WTC11 (cell line): ENCODE data around the gene TTLL12. TPM values are rescaled to one million over a fixed set of nuclear protein-coding genes. Genes with fewer than 3 reads are reported as not detected.

Experiments
- ATF1 ChIP-seq: sonication (generic); formaldehyde crosslinking; IDR thresholded peaks from 2 replicates; pipeline ENCODE4 v1.8.1; 2023; ENCODE audit warnings: mild to moderate bottlenecking, moderate library complexity, missing genetic modification reagents
- CBFB ChIP-seq: sonication (generic); formaldehyde crosslinking; IDR thresholded peaks from 2 replicates; pipeline ENCODE4 v1.8.1; 2022; ENCODE audit warnings: mild to moderate bottlenecking, low read depth, missing genetic modification reagents
- CREB1 ChIP-seq: sonication (generic); formaldehyde crosslinking; IDR thresholded peaks from 2 replicates; pipeline ENCODE4 v1.8.0; 2023; ENCODE audit warnings: mild to moderate bottlenecking, missing genetic modification reagents
- CREM ChIP-seq: sonication (generic); formaldehyde crosslinking; IDR thresholded peaks from 2 replicates; pipeline ENCODE4 v1.8.1; 2022; ENCODE audit warnings: mild to moderate bottlenecking, missing genetic modification reagents, moderate library complexity
- EMX1 ChIP-seq: fragments of 250-450 bp; sonication (Bioruptor Pico); IDR thresholded peaks from 2 replicates; pipeline ENCODE4 v1.8.0; 2021; ENCODE audit warnings: mild to moderate bottlenecking
- ERG ChIP-seq: fragments of 250-450 bp; sonication (Bioruptor Pico); IDR thresholded peaks from 2 replicates; pipeline ENCODE4 v1.8.0; 2021; ENCODE audit warnings: mild to moderate bottlenecking
- ESRRA ChIP-seq: sonication (generic); formaldehyde crosslinking; IDR thresholded peaks from 2 replicates; pipeline ENCODE4 v1.8.1; 2022; ENCODE audit warnings: mild to moderate bottlenecking, missing genetic modification reagents, borderline replicate concordance
- ETV6 ChIP-seq: sonication (generic); formaldehyde crosslinking; IDR thresholded peaks from 2 replicates; pipeline ENCODE4 v1.8.1; 2022; ENCODE audit warnings: mild to moderate bottlenecking, missing genetic modification reagents
- GTF2I ChIP-seq: fragments of 250-450 bp; sonication (Bioruptor Pico); conservative IDR thresholded peaks from 2 replicates; pipeline ENCODE4 v1.4.0; 2021; ENCODE audit warnings: mild to moderate bottlenecking
- HMGA2 ChIP-seq: fragments of 250-450 bp; sonication (Bioruptor Pico); IDR thresholded peaks from 2 replicates; pipeline ENCODE4 v1.4.0; 2021; ENCODE audit warnings: mild to moderate bottlenecking, moderate library complexity
- IRF1 ChIP-seq: sonication (generic); formaldehyde crosslinking; IDR thresholded peaks from 2 replicates; pipeline ENCODE4 v1.8.0; 2023; ENCODE audit warnings: missing genetic modification reagents
- IRF2 ChIP-seq: sonication (generic); formaldehyde crosslinking; IDR thresholded peaks from 2 replicates; pipeline ENCODE4 v1.8.0; 2022; ENCODE audit warnings: low read depth, missing genetic modification reagents, borderline replicate concordance
- MYBL2 ChIP-seq: sonication (generic); formaldehyde crosslinking; IDR thresholded peaks from 2 replicates; pipeline ENCODE4 v1.8.1; 2023; ENCODE audit warnings: mild to moderate bottlenecking, moderate library complexity, missing genetic modification reagents
- NFATC4 ChIP-seq: fragments of 250-450 bp; sonication (Bioruptor Pico); IDR thresholded peaks from 2 replicates; pipeline ENCODE4 v1.9.0; 2021; ENCODE audit warnings: mild to moderate bottlenecking
- NFE2L1 ChIP-seq: sonication (generic); formaldehyde crosslinking; IDR thresholded peaks from 2 replicates; pipeline ENCODE4 v1.8.1; 2023; ENCODE audit warnings: missing genetic modification reagents
- NFYB ChIP-seq: sonication (generic); formaldehyde crosslinking; conservative IDR thresholded peaks from 2 replicates; pipeline ENCODE4 v1.8.0; 2022; ENCODE audit warnings: low read depth, missing genetic modification reagents
- NR2C2 ChIP-seq: sonication (generic); formaldehyde crosslinking; IDR thresholded peaks from 2 replicates; pipeline ENCODE4 v1.8.0; 2022; ENCODE audit warnings: mild to moderate bottlenecking, missing genetic modification reagents
- NR3C1 ChIP-seq: sonication (generic); formaldehyde crosslinking; conservative IDR thresholded peaks from 2 replicates; pipeline ENCODE4 v1.8.1; 2023; ENCODE audit warnings: low read depth, mild to moderate bottlenecking, missing genetic modification reagents
- OVOL2 ChIP-seq: fragments of 250-450 bp; sonication (Bioruptor Pico); IDR thresholded peaks from 2 replicates; pipeline ENCODE4 v1.9.0; 2021; ENCODE audit warnings: mild to moderate bottlenecking, borderline replicate concordance
- RELA ChIP-seq: sonication (generic); formaldehyde crosslinking; IDR thresholded peaks from 2 replicates; pipeline ENCODE4 v1.8.1; 2022; ENCODE audit warnings: missing genetic modification reagents, mild to moderate bottlenecking, borderline replicate concordance
- ZBTB21 ChIP-seq: sonication (generic); formaldehyde crosslinking; IDR thresholded peaks from 2 replicates; pipeline ENCODE4 v1.8.1; 2023; ENCODE audit warnings: mild to moderate bottlenecking, missing genetic modification reagents, borderline replicate concordance
- ZMAT4 ChIP-seq: fragments of 250-450 bp; sonication (Bioruptor Pico); IDR thresholded peaks from 2 replicates; pipeline ENCODE4 v1.9.0; 2021; ENCODE audit warnings: mild to moderate bottlenecking
- ZNF121 ChIP-seq: sonication (generic); formaldehyde crosslinking; IDR thresholded peaks from 2 replicates; pipeline ENCODE4 v1.8.0; 2023; ENCODE audit warnings: missing genetic modification reagents
- ZNF263 ChIP-seq: sonication (generic); formaldehyde crosslinking; IDR thresholded peaks from 2 replicates; pipeline ENCODE4 v1.8.1; 2022; ENCODE audit warnings: low read depth, mild to moderate bottlenecking, moderate library complexity, missing genetic modification reagents
- ZNF423 ChIP-seq: fragments of 250-450 bp; sonication (Bioruptor Pico); IDR thresholded peaks from 2 replicates; pipeline ENCODE4 v2.1.2; 2022; ENCODE audit warnings: mild to moderate bottlenecking, moderate library complexity
- ZNF425 ChIP-seq: fragments of 250-450 bp; sonication (Bioruptor Pico); conservative IDR thresholded peaks from 2 replicates; pipeline ENCODE4 v1.9.0; 2021; ENCODE audit warnings: mild to moderate bottlenecking
- total RNA-seq: library from RNA; stranded (reverse); gene quantifications from 3 replicates; pipeline ENCODE4 v1.2.3, GENCODE V29; 2021
- TF ChIP-seq, protein P1 (sequence below): sonication (generic); formaldehyde crosslinking; IDR thresholded peaks from 2 replicates; pipeline ENCODE4 v1.8.1; 2023; ENCODE audit warnings: mild to moderate bottlenecking, missing genetic modification reagents, moderate library complexity
- TF ChIP-seq, protein P2 (sequence below): sonication (generic); formaldehyde crosslinking; IDR thresholded peaks from 2 replicates; pipeline ENCODE4 v1.8.0; 2022; ENCODE audit warnings: mild to moderate bottlenecking, missing genetic modification reagents
- TF ChIP-seq, protein P3 (sequence below): sonication (generic); formaldehyde crosslinking; IDR thresholded peaks from 2 replicates; pipeline ENCODE4 v1.8.0; 2022; ENCODE audit warnings: missing genetic modification reagents

The TTLL12 gene
- total RNA-seq, 1 experiment from 2014 or later, result 134 TPM

DNA sequence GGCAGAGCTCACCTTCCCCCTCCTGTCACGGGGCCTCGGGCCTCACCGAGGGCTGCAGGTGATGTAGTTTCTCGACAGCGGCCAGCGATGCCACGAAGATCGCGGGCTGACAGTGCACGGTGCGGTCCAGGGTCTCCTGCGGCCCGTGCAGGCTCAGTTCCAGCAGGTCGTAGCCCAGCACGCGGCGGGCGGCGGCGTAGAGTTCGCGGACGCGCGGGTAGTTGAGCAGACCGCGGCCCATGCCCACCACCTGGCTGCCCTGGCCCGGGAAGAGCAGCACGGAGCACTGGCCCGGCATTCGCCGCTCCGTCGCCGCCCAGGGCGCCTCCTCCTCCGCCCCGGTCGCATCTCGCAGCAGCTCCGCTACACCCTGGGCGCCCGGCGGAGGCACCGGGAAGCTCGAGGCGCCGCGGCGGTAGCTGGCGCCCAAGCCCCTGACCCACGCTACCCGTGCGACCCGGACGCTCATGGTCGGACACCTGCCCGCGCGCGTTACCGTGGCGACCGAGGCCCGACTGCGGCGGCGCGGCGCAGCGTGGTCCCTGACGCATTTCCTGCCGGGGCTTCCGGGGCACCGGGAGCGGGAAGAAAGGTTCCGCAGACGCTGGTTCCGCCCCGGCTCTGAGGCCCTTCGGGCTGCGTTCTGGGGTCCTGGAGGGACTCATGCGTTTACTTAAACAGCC is 43.9 kb downstream of the TTLL12 start, which contains the start of gene MCAT (continued):
- TF ChIP-seq ZNF425 (CRISPR knock-in tag) (no peak), GTF2I (CRISPR knock-in tag) (no peak), NFYB (CRISPR knock-in tag) (no peak), ESRRA (no peak; the same call in 1 of the 2 replicates), NFATC4 (CRISPR knock-in tag) (no peak), NR2C2 (CRISPR knock-in tag) (0 out of 2 replicates have a peak, but pooled peaks have one; percentile 50), ZNF423 (CRISPR knock-in tag) (no peak), MYBL2 (CRISPR knock-in tag) (peak; percentile 90; the same call in 1 of the 2 replicates), ZNF263 (CRISPR knock-in tag) (no peak), RELA (CRISPR knock-in tag) (peak; percentile 47; the same call in 1 of the 2 replicates), ZBTB21 (peak; percentile 84; the same call in 1 of the 2 replicates), CREB1 (no peak), ERG (CRISPR knock-in tag) (no peak), IRF1 (CRISPR knock-in tag) (peak; percentile 76; the same call in 1 of the 2 replicates), CBFB (CRISPR knock-in tag) (no peak), EMX1 (CRISPR knock-in tag) (no peak), IRF2 (CRISPR knock-in tag) (no peak), NFE2L1 (CRISPR knock-in tag) (peak; percentile 81), ETV6 (CRISPR knock-in tag) (peak; percentile 84), ZMAT4 (CRISPR knock-in tag) (no peak), CREM (CRISPR knock-in tag) (peak; percentile 72; the same call in 1 of the 2 replicates), HMGA2 (CRISPR knock-in tag) (no peak), NR3C1 (CRISPR knock-in tag) (no peak), OVOL2 (CRISPR knock-in tag) (no peak), ZNF121 (CRISPR knock-in tag) (peak; percentile 98), ATF1 (CRISPR knock-in tag) (no peak)
- TF ChIP-seq, protein P1, sequence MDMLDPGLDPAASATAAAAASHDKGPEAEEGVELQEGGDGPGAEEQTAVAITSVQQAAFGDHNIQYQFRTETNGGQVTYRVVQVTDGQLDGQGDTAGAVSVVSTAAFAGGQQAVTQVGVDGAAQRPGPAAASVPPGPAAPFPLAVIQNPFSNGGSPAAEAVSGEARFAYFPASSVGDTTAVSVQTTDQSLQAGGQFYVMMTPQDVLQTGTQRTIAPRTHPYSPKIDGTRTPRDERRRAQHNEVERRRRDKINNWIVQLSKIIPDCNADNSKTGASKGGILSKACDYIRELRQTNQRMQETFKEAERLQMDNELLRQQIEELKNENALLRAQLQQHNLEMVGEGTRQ (CRISPR knock-in tag), result no peak
- TF ChIP-seq, protein P2, sequence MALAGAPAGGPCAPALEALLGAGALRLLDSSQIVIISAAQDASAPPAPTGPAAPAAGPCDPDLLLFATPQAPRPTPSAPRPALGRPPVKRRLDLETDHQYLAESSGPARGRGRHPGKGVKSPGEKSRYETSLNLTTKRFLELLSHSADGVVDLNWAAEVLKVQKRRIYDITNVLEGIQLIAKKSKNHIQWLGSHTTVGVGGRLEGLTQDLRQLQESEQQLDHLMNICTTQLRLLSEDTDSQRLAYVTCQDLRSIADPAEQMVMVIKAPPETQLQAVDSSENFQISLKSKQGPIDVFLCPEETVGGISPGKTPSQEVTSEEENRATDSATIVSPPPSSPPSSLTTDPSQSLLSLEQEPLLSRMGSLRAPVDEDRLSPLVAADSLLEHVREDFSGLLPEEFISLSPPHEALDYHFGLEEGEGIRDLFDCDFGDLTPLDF, result no peak
- TF ChIP-seq, protein P3, sequence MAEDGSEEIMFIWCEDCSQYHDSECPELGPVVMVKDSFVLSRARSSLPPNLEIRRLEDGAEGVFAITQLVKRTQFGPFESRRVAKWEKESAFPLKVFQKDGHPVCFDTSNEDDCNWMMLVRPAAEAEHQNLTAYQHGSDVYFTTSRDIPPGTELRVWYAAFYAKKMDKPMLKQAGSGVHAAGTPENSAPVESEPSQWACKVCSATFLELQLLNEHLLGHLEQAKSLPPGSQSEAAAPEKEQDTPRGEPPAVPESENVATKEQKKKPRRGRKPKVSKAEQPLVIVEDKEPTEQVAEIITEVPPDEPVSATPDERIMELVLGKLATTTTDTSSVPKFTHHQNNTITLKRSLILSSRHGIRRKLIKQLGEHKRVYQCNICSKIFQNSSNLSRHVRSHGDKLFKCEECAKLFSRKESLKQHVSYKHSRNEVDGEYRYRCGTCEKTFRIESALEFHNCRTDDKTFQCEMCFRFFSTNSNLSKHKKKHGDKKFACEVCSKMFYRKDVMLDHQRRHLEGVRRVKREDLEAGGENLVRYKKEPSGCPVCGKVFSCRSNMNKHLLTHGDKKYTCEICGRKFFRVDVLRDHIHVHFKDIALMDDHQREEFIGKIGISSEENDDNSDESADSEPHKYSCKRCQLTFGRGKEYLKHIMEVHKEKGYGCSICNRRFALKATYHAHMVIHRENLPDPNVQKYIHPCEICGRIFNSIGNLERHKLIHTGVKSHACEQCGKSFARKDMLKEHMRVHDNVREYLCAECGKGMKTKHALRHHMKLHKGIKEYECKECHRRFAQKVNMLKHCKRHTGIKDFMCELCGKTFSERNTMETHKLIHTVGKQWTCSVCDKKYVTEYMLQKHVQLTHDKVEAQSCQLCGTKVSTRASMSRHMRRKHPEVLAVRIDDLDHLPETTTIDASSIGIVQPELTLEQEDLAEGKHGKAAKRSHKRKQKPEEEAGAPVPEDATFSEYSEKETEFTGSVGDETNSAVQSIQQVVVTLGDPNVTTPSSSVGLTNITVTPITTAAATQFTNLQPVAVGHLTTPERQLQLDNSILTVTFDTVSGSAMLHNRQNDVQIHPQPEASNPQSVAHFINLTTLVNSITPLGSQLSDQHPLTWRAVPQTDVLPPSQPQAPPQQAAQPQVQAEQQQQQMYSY (CRISPR knock-in tag), result no peak
